ENCODE data around the gene GDF11.
"Not testable (repeated sequence)": the region's sequence is repeated elsewhere in the genome, so short reads cannot be mapped to it uniquely, and the experiment has no call there.

Gene GDF11

GRCh38 chr12:55741931-55742680 lies 816 bp upstream of the GDF11 start:
- no peak for DNase-seq (ENCODE audit: low read depth in 2 of 2)

- no peak for DNase-seq (ENCODE audit: low read depth in 2 of 2)
These were observed 751 bp downstream of the GDF11 start for GRCh38 chr12:55743406-55744339.

DNA sequence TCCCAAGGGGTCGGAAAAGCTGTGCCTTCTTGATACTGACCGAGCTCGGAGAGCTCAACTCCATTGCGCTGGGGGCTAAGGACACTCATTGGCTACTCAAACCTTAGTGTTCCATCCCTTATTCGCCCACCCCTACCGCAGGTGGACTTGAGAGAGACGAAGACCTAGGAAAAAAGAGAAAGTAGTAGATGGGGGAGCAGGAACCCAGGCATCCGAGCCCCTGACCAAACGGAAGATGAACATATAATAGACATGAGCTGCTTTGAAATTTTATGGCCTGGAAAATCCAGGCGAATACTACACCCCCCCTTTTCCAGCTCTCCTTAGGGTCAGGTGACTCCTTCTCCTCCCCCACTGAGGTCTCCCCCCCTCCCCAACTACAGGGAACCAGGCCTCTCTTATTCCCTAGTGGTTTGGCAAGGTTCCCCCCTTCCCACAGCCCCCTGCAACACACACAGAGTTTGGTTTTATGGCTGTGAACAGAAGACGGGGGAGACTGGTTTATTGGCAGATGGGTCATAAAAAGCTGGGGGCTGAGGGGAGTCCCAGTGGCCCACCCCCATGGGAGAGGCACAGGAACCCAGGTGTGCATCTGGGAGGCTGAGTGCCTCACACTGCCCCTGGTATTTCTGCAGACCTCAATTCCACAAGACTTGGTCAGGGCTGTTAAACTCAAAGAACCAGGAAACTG lies 1.6 kb downstream of the GDF11 start:
- DNase-seq (ENCODE audit: low read depth in 2 of 2): no peak

DNA sequence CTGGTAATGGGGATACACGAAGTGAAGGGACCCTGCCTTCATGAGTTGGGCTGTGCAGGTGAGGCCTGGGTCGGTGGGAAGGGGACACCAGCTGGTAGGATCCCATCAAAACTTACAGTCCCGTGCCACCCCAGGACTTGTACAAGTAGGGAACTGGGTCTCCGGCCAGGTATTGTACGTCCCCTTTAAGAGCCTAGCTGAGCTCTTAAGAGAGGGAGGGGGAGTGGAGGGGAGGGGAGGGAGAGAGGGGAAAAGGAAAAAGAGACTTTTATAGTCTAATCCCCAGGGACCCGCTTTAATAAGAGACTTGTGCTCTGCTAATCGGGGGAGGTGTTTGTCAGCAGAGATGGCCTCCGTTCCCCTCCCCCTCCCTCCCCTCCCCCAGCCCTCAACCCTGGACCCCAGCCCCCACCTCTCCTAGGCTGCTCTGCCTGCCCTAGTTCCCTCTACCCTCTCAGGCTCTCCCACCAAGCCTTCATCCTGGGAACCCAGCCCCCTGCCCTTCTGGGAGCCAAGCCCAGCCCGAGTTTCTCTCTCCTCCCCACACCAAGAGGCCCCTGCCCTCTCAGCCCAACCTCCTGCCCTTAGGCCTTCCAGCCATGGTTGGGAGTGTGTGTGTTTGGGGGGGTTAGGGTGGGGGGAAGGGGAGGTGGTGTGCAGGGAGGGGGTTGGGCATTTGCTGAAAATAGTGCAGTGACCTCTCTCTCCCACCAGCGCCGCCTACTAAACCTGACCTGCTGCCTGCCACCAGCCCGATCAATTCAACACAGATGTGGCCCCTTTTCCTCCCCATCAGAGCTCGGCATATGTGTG lies 2.6 kb downstream of the GDF11 start:
- DNase-seq (ENCODE audit: low read depth in 2 of 2): no peak

DNA sequence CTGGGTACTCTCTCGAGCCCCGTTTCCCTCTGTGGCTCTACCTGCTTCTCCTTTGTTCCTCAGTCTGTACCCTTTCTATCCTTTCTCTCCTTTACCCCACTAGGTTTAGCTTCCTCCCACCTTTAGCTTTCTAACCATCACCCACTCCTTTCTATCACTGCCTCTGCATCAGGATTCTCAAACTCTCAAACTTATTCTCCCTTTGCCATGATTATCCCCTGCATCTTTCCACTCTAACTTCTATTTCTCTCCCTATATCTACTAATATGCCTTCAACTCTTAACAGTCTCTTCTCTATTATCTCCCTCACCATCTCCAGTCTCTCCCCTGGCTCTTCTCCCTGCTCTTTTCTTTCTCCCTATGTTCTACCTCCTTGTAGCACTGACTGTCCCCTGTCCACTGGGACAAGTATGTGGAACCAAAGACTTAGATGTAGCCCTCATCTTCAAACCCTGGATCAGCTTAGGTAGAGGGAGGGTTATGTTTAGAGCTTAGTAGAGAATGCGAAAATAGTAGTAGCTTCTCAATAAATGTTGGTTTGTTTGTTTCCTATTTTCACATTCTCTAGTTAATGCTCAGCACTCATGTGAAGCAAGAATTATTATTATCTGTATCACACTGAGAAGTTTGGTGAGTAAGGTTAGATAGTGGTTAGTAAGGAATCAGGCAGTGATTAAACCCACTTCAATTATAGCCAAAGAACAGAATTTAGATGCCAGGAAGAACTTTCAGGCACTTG lies 3.4 kb downstream of the GDF11 start:
- DNase-seq (ENCODE audit: low read depth in 2 of 2): no peak

- no peak for DNase-seq (ENCODE audit: low read depth in 2 of 2)
These were observed 4.0 kb downstream of the GDF11 start for GRCh38 chr12:55746913-55747231.

GRCh38 chr12:55748230-55748993 lies 5.5 kb downstream of the GDF11 start:
- DNase-seq (ENCODE audit: low read depth in 2 of 2): no peak

GRCh38 chr12:55755246-55755645 lies 12.3 kb downstream of the GDF11 start:
- DNase-seq (ENCODE audit: low read depth in 2 of 2): no peak

GRCh38 chr12:55757701-55758100 lies 14.8 kb downstream of the GDF11 start:
- DNase-seq (ENCODE audit: low read depth in 2 of 2): no peak

- not testable (repeated sequence) for DNase-seq (ENCODE audit: low read depth in 2 of 2)
These were observed 15.7 kb downstream of the GDF11 start for GRCh38 chr12:55758575-55758974.

DNA sequence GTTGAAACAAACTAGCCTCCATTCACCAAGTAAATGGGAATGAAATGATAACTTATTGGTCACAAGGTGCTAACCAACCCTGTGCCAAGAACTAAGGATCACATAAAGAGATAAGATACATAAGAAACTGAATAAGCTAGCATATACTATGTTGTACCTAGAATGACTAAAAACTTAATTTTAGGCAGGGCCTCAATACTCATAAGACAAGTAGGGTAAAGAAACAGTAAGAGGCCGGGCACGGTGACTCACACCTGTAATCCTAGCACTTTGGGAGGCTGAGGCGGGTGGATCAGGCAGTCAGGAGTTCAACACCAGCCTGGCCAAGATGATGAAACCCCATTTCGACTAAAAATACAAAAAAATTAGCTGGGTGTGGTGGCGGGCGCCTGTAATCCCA lies 17.7 kb downstream of the GDF11 start:
- DNase-seq (ENCODE audit: low read depth in 2 of 2): no peak

DNA sequence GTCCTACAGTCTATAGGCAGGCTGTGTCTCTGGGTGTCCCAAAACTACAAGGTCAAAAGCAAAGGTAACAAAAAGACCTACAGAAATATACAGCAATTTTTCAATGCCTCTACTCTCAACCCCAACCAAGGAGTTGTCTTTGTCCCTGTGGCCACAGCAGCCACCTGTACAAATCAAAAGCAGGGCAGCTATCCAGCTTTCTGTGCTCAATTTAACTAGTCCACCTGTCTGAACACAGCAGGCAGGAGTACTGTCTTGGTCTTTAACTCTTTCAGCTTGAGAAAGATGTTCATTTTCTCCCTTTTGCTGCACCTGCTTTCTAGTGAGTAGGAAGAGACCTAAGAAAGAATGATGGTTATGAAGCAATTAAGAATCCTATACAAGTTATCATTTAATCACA lies 19.7 kb downstream of the GDF11 start:
- DNase-seq (ENCODE audit: low read depth in 2 of 2): no peak

DNA sequence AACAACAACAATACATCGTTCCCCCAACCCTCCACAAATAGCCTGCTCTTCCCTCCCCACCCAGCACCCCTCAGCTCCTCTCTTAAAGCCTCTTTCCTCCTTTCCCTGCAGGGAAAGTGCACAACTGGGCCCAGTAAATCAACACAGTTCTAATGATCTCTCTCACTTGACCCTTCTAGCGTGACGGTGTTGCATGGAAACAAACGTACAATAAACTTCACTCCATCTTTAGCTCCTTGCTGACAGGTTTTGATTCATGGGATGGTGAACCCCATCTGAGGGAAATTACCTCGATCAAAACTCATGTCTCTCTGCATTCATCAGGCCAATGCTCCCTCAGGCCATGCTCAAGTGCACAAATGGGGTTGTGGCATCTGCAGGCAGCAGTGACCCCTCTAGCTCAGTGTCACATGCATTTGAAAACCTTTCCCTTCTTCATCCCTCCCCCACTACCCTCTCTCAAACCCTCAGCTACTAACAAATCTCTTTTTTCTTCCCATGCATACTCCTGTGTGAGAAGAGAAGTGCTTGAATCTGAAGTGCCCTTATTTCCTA lies 22.9 kb downstream of the GDF11 start:
- no peak for DNase-seq (ENCODE audit: low read depth in 2 of 2)

GRCh38 chr12:55767156-55767555 lies 24.2 kb downstream of the GDF11 start:
- no peak for DNase-seq (ENCODE audit: low read depth in 2 of 2)

- no peak for DNase-seq (ENCODE audit: low read depth in 2 of 2)
These were observed 28.8 kb downstream of the GDF11 start for GRCh38 chr12:55771736-55772135.

- DNase-seq (ENCODE audit: low read depth in 2 of 2): no peak
These were observed 34.9 kb downstream of the GDF11 start for GRCh38 chr12:55777856-55778255.

DNA sequence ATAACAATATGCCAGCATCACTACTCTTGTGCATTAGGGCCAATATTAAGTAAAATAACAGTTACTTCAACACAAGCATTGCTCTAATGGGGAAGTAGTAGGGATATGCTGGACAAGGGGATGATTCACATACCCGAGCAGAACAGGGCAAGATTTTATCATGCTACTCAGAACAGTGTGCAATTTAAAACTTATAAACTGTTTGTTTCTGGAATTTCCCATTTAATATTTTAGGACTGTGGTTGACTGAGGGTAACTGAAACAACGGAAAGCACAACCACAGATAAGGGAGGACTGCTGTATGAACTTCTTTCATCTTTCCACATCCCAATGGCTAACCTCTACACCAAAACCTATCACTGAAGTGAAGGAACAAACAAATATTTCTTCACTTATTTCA lies 37.8 kb downstream of the GDF11 start:
- no peak for DNase-seq (ENCODE audit: low read depth in 2 of 2)

- DNase-seq (ENCODE audit: low read depth in 2 of 2): no peak
These were observed 45.6 kb downstream of the GDF11 start for GRCh38 chr12:55788546-55788945.

- no peak for DNase-seq (ENCODE audit: low read depth in 2 of 2)
These were observed 46.2 kb downstream of the GDF11 start for GRCh38 chr12:55789171-55789570.

DNA sequence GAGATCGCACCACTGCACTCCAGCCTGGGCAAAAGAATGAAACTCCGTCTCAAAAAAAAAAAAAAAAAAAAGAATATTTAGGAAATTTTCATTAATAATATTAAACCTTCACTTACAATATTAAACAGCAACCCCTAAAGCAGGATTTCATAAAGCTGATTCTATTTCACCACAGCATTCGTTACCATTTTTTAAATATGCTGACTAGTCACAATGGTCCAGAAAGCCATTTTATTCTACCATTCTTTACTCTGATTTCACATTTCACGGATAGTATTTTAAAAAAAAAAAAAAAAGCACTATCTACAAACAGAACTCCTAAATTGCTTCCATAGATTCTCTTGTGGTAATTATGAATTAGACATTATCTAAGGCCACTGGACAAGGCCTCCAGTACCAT lies 47.0 kb downstream of the GDF11 start:
- DNase-seq (ENCODE audit: low read depth in 2 of 2): no peak

All from activated CD8-positive, alpha-beta memory T cell treated with anti-CD3 and anti-CD28 coated beads for 4 hours (primary cell).